ENCODE measurements around the gene RAB6B. TPM values are rescaled to one million over a fixed set of nuclear protein-coding genes. Genes with fewer than 3 reads are reported as not detected.

The RAB6B gene
- total RNA-seq, 6 experiments from 2014 or later: 1.6 to 5.4 (median 2.1) TPM

GRCh38 chr3:133831966-133832801, 63.5 kb downstream of the RAB6B start:
- H3K27me3 Mint-ChIP-seq (ENCODE audit: insufficient read depth): peaks cover 12% of the 10 kb centered on the region
- TF ChIP-seq CTCF (IDR thresholded peaks at IDR 0.05): peak; percentile 34
- no peak overlapping the region for H3K27ac Mint-ChIP-seq
- no peaks in the 10 kb centered on the region for H3K4me1 Mint-ChIP-seq (ENCODE audit: low read depth)
- H3K9me3 Mint-ChIP-seq: no peaks in the 10 kb centered on the region
- DNase-seq: no peak
- H3K4me3 Mint-ChIP-seq: no peak overlapping the region
- H3K36me3 Mint-ChIP-seq (ENCODE audit: low read depth): no peaks in the 10 kb centered on the region

- no peak overlapping the region for H3K27ac Mint-ChIP-seq
- H3K4me1 Mint-ChIP-seq (ENCODE audit: low read depth): no peaks in the 10 kb centered on the region
- H3K36me3 Mint-ChIP-seq (ENCODE audit: low read depth): no peaks in the 10 kb centered on the region
- TF ChIP-seq CTCF (IDR thresholded peaks at IDR 0.05): no peak
- no peak for DNase-seq
- no peaks in the 10 kb centered on the region for H3K9me3 Mint-ChIP-seq
- no peak overlapping the region for H3K4me3 Mint-ChIP-seq
- H3K27me3 Mint-ChIP-seq (ENCODE audit: insufficient read depth): peaks cover 10% of the 10 kb centered on the region
Observed at GRCh38 chr3:133830071-133830470, 65.6 kb downstream of the RAB6B start.

DNA sequence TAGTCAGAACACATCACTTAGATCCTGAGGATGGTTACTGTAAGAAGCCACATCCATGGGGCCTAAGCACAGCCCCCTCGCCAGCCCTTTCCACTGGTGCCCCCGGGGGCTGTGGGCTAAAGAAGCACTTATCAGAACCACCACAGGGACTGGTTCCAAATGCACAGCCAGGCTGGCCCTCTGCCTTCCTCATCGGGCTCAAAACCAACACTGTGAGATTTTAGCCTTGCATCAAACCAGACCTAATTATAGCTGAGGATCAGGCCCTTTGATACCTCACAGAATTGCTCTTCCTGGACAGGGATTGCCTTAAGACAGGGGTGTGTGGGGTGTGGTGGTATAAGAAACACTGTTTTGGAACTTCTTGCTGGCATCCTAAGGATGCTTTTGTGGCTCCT, 66.4 kb downstream of the RAB6B start:
- Mint-ChIP-seq H3K27me3 (ENCODE audit: insufficient read depth) (peaks cover 8% of the 10 kb centered on the region), H3K27ac (no peak overlapping the region), H3K4me1 (ENCODE audit: low read depth) (no peaks in the 10 kb centered on the region), H3K9me3 (no peaks in the 10 kb centered on the region), H3K4me3 (no peak overlapping the region), H3K36me3 (ENCODE audit: low read depth) (0 out of 2 replicates have a peak, but pooled peaks cover under 1% of the 10 kb centered on the region)
- DNase-seq: no peak
- TF ChIP-seq CTCF (IDR thresholded peaks at IDR 0.05): no peak

- H3K4me3 Mint-ChIP-seq: no peak overlapping the region
Observed at GRCh38 chr3:133828576-133829309, 66.9 kb downstream of the RAB6B start.

GRCh38 chr3:133827684-133828083, 68.0 kb downstream of the RAB6B start:
- Mint-ChIP-seq H3K27ac (no peak overlapping the region), H3K4me3 (no peak overlapping the region), H3K27me3 (ENCODE audit: insufficient read depth) (peaks cover 8% of the 10 kb centered on the region), H3K36me3 (ENCODE audit: low read depth) (peaks cover 11% of the 10 kb centered on the region; the same call in 1 of the 2 replicates), H3K9me3 (no peaks in the 10 kb centered on the region), H3K4me1 (ENCODE audit: low read depth) (no peaks in the 10 kb centered on the region)
- DNase-seq: no peak
- TF ChIP-seq CTCF (IDR thresholded peaks at IDR 0.05): no peak

More at GRCh38 chr3:133828576-133829309, 66.9 kb downstream of the RAB6B start:
- H3K4me1 Mint-ChIP-seq (ENCODE audit: low read depth): no peaks in the 10 kb centered on the region
- no peak overlapping the region for H3K27ac Mint-ChIP-seq
- no peak for DNase-seq
- no peak for TF ChIP-seq CTCF (IDR thresholded peaks at IDR 0.05)
- H3K9me3 Mint-ChIP-seq: no peaks in the 10 kb centered on the region
- H3K27me3 Mint-ChIP-seq (ENCODE audit: insufficient read depth): peaks cover 8% of the 10 kb centered on the region
- peaks cover 6% of the 10 kb centered on the region; the same call in 1 of the 2 replicates for H3K36me3 Mint-ChIP-seq (ENCODE audit: low read depth)

Data from HFFc6 (cell line).